Measurements from ENCODE around the gene TNIP1. TPM values are rescaled to one million over a fixed set of nuclear protein-coding genes. Genes with fewer than 3 reads are reported as not detected.

TNIP1 gene
- total RNA-seq, 1 donor from 2014 or later, result 512 TPM

DNA sequence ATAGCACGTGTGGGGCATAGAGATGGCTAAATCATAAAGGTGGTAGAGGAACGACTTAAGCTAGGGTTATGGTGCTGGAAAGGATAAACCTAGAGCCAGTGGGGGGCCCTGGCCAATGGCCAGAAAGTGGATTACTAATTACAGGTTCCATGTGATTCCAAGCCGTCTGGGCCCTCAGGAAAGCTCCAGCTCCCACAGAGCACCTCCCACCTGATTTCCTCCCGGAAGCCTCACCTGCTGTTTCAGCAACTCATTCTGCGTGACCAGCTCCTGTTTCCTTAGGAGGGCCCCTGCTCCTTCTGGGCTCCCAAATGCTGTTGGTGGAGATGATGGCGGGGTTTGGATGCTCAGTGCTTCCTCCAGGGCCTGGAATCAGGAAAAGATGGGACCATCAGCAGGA is 44.3 kb downstream of the TNIP1 start:
- Mint-ChIP-seq H3K9me3 (no peaks in the 10 kb centered on the region), H3K36me3 (ENCODE audit: low read depth) (peaks cover 96% of the 10 kb centered on the region), H3K4me3 (no peak overlapping the region), H3K4me1 (no peaks in the 10 kb centered on the region), H3K27ac (no peak overlapping the region), H3K27me3 (no peaks in the 10 kb centered on the region)
- DNase-seq (no peak), ATAC-seq (ENCODE audit: low read depth) (no peak)
- ChIA-PET CTCF (interaction anchor here (1.4 to 1.8 kb wide), 2 partner anchors 11 to 12 kb away, joined by 5 to 6 read pairs; no protein-coding TSS in a partner anchor), POLR2A (no interaction called here)
- intact Hi-C loops (cut with micrococcal nuclease), result no loop called here
- TF ChIP-seq, protein P1, sequence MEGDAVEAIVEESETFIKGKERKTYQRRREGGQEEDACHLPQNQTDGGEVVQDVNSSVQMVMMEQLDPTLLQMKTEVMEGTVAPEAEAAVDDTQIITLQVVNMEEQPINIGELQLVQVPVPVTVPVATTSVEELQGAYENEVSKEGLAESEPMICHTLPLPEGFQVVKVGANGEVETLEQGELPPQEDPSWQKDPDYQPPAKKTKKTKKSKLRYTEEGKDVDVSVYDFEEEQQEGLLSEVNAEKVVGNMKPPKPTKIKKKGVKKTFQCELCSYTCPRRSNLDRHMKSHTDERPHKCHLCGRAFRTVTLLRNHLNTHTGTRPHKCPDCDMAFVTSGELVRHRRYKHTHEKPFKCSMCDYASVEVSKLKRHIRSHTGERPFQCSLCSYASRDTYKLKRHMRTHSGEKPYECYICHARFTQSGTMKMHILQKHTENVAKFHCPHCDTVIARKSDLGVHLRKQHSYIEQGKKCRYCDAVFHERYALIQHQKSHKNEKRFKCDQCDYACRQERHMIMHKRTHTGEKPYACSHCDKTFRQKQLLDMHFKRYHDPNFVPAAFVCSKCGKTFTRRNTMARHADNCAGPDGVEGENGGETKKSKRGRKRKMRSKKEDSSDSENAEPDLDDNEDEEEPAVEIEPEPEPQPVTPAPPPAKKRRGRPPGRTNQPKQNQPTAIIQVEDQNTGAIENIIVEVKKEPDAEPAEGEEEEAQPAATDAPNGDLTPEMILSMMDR (IDR thresholded peaks at IDR 0.05), result no peak

DNA sequence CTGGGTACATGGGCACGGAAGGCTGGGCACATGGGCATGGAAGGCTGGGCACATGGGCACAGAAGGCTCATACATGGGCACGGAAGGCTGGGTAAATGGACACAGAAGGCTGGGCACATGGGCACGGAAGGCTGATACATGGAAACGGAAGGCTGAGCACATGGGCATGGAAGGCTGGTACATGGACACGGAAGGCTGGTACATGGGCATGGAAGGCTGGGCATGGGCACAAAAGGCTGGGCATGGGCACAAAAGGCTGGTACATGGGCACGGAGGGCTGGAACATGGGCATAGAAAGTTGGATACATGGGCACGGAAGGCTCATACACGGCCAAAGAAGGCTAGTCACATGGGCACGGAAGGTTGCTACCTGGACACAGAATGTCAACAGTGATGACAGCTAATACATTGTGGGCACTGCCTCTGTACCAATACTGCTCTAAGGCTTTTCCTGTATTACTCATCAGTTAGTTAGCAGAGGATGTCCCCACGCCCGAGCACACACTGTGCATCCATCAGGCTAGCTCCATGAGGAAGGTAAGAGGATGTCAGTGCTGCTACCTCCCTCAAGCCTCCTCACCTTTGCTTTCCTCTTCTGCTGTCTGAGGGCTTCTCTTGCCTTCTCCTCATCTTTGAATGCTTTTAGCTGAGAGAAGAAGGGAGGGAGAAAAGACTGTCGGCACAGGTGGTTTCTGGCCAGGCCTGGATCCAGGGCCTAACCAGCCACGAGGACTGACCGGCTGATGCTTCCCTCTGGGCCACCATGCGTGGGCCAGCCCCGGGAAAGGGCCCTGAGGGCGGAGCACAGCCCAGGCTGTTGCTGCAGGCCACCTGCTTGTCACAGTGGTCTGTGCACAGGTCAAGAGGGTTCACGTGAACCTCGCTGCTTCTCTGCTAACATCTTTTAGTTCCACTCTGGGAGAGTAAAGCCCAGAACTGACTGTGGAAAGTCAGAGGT is 46.1 kb downstream of the TNIP1 start:
- TF ChIP-seq, protein P1 (IDR thresholded peaks at IDR 0.05), result no peak
- Mint-ChIP-seq H3K4me1 (no peaks in the 10 kb centered on the region), H3K4me3 (no peak overlapping the region), H3K36me3 (ENCODE audit: low read depth) (peaks cover 97% of the 10 kb centered on the region), H3K27ac (no peak overlapping the region), H3K27me3 (no peaks in the 10 kb centered on the region), H3K9me3 (no peaks in the 10 kb centered on the region)
- DNase-seq (no peak), ATAC-seq (ENCODE audit: low read depth) (no peak)
- CTCF ChIA-PET, result interaction anchor here (1.1 kb wide), 1 partner anchor 17 kb away, joined by 3 read pairs; no protein-coding TSS in a partner anchor
- POLR2A ChIA-PET, result no interaction called here
- intact Hi-C loops (cut with micrococcal nuclease), result no loop called here

DNA sequence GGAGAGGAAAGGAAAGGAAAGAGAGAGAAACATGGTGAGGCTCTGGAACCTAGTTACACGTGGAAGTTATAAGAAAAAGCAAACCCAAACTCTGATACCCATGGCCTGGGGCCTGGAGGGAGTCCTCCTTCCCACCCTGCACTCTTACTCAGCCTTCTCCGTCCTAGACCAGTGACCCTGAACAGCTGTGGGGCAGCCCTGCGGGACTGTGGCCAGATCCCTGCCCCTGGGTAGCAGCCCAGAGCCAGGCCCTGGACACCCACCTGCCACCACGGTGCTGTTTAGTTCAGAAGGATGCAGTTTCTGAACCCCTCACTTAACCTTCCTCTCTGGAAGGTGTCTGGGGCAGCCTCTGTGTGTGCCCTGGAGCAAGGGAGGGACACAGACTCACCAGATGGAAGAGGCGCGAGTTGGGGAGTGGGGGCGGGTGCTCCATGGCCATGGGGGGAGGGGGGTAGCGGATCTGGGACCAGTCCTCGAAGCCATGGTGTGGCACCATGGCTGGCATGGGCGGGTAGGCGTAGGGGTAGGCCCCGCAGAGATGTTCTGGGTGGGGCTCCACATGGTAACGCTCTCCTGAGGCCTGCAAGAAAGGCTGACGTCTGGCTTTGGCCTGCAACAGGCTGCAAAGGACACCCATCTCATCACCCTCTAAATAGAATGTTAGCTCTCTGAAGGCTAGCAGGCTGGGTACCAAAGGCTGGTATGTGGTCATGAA is 47.5 kb downstream of the TNIP1 start:
- POLR2A ChIA-PET, result interaction anchor here (0.7 kb wide), 1 partner anchor 19 kb away, joined by 4 read pairs; no protein-coding TSS in a partner anchor
- TF ChIP-seq, protein P1 (IDR thresholded peaks at IDR 0.05), result no peak
- Mint-ChIP-seq H3K36me3 (ENCODE audit: low read depth) (peaks cover 99% of the 10 kb centered on the region), H3K27ac (no peak overlapping the region), H3K4me3 (no peak overlapping the region), H3K4me1 (peaks cover 1% of the 10 kb centered on the region), H3K27me3 (no peaks in the 10 kb centered on the region), H3K9me3 (no peaks in the 10 kb centered on the region)
- ATAC-seq (ENCODE audit: low read depth) (no peak), DNase-seq (no peak)
- intact Hi-C loops (cut with micrococcal nuclease), result no loop called here
- CTCF ChIA-PET, result interaction anchor here (1.2 kb wide), 1 partner anchor 82 kb away, joined by 4 read pairs; no protein-coding TSS in a partner anchor

DNA sequence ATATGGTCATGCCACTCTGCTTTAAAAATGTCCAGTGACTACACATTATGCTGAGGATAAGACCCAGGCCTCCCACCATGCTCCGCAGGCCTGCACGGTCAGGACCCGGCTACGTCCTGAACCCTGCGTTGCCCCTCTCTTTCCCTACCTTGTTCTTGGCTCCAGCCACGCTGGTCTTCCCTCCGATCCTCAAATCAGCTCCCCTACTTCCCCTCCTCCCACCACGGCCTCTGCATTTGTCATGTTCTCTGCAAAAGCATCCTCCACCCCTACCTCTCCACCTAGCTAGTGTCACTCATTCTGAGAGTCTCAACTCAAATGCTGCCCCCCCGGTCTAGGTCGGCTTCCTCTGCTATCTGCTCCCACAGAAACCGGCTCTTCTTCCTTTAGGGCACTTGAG is 49.3 kb downstream of the TNIP1 start:
- no peak for DNase-seq
- peaks cover 1% of the 10 kb centered on the region for H3K4me1 Mint-ChIP-seq
- no peaks in the 10 kb centered on the region for H3K27me3 Mint-ChIP-seq
- no peak overlapping the region for H3K4me3 Mint-ChIP-seq
- POLR2A ChIA-PET, result no interaction called here
- TF ChIP-seq, protein P1 (IDR thresholded peaks at IDR 0.05), result no peak
- peak overlapping the region; percentile 12 for H3K27ac Mint-ChIP-seq
- H3K9me3 Mint-ChIP-seq, result no peaks in the 10 kb centered on the region
- CTCF ChIA-PET, result no interaction called here
- H3K36me3 Mint-ChIP-seq (ENCODE audit: low read depth), result peaks cover 96% of the 10 kb centered on the region
- intact Hi-C loops (cut with micrococcal nuclease), result no loop called here
- no peak for ATAC-seq (ENCODE audit: low read depth)

DNA sequence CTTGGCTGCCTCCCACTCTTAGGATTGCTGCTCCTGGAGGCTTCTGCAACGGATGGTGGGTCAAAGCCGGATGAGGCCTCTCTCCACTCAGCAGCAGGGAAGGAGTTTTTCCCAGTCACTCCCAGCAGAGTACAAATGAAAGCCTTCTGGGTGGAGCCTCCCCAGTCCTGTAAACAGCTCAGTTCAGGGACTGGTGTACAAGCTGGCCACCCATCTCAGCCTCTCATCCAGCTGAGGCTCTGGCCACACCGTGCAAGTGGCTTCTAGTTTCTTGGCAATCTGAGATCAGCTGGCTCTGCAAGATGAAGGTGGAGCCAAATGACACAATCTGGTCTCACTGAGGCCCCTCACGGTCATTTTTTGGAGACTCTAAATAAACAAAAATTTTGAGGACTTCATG is 50.5 kb downstream of the TNIP1 start:
- no peaks in the 10 kb centered on the region for H3K27me3 Mint-ChIP-seq

More for the DNA sequence above, 50.5 kb downstream of the TNIP1 start:
- H3K27ac Mint-ChIP-seq, result no peak overlapping the region
- no peak for DNase-seq
- peaks cover 95% of the 10 kb centered on the region for H3K36me3 Mint-ChIP-seq (ENCODE audit: low read depth)
- POLR2A ChIA-PET, result interaction anchor here (0.8 kb wide), 1 partner anchor 80 kb away, joined by 3 read pairs; no protein-coding TSS in a partner anchor
- H3K4me1 Mint-ChIP-seq, result peaks cover 1% of the 10 kb centered on the region
- no peaks in the 10 kb centered on the region for H3K9me3 Mint-ChIP-seq
- intact Hi-C loops (cut with micrococcal nuclease), result no loop called here
- ATAC-seq (ENCODE audit: low read depth), result no peak
- H3K4me3 Mint-ChIP-seq, result no peak overlapping the region
- TF ChIP-seq, protein P1 (IDR thresholded peaks at IDR 0.05), result no peak
- CTCF ChIA-PET, result no interaction called here
